K562 (cell line): ENCODE results near the gene GDF15. TPM values are rescaled to one million over a fixed set of nuclear protein-coding genes. Genes with fewer than 3 reads are reported as not detected.

Experiments used
- AFF4 ChIP-seq: sonication (generic); formaldehyde crosslinking; IDR thresholded peaks from 2 replicates; pipeline ENCODE4 v1.8.0; 2023; ENCODE audit warnings: mild to moderate bottlenecking, missing genetic modification reagents
- CBX2 ChIP-seq: fragments of 200-600 bp; sonication (generic); IDR thresholded peaks from one replicate; pipeline ENCODE4 v1.6.1; 2012; ENCODE audit warnings: mild to moderate bottlenecking, low read length, inconsistent platforms; ENCODE audit not compliant: insufficient read depth, poor library complexity, severe bottlenecking
- CREBBP ChIP-seq: IDR thresholded peaks from one replicate; pipeline ENCODE4 v1.6.1; 2012; ENCODE audit warnings: low read depth, mild to moderate bottlenecking, control low read depth, inconsistent platforms, low read length
- EGR1 ChIP-seq: fragments of 450-650 bp; conservative IDR thresholded peaks from 2 replicates; pipeline ENCODE4 v1.6.1; 2017; ENCODE audit warnings: mild to moderate bottlenecking
- GTF2E2 ChIP-seq: fragments of 200-800 bp; sonication (Bioruptor generic); IDR thresholded peaks from 2 replicates; pipeline ENCODE4 v1.6.1; 2016; ENCODE audit warnings: missing genetic modification characterization, missing compliant biosample characterization
- KLF16 ChIP-seq: IDR thresholded peaks from 2 replicates; pipeline ENCODE4 v1.6.1; 2016; ENCODE audit warnings: antibody characterized with exemption
- MECOM ChIP-seq: fragments of 250-450 bp; sonication (Bioruptor Pico); IDR thresholded peaks from 2 replicates; pipeline ENCODE4 v1.8.0; 2022; ENCODE audit warnings: inconsistent platforms
- NCOA1 ChIP-seq: fragments of 450-650 bp; IDR thresholded peaks from 2 replicates; pipeline ENCODE4 v1.6.1; 2016; ENCODE audit warnings: low read depth
- NR2C2 ChIP-seq, 2 experiments: fragments of 200-800 bp in 1 of 2; sonication (Bioruptor generic) in 1 of 2; sonication (generic) in 1 of 2; formaldehyde crosslinking in 1 of 2; IDR thresholded peaks; 2 replicates each; pipeline versions ENCODE4 v1.6.1 to v1.8.0; 2016 to 2022; ENCODE audit warnings: mild to moderate bottlenecking in 1 of 2, missing compliant biosample characterization in 1 of 2, missing genetic modification characterization in 1 of 2, missing genetic modification reagents in 1 of 2
- RREB1 ChIP-seq: fragments of 250-450 bp; sonication (Bioruptor Pico); IDR thresholded peaks from 2 replicates; pipeline ENCODE4 v1.4.0; 2020
- TAL1 ChIP-seq: fragments of 450-650 bp; IDR thresholded peaks from 2 replicates; pipeline ENCODE4 v1.6.1; 2016; ENCODE audit warnings: mild to moderate bottlenecking
- TCFL5 ChIP-seq: fragments of 250-450 bp; sonication (Bioruptor Pico); conservative IDR thresholded peaks from 2 replicates; pipeline ENCODE4 v1.6.1; 2021; ENCODE audit warnings: mild to moderate bottlenecking, moderate library complexity, matching md5 sums
- TEAD4 ChIP-seq, 2 experiments: sonication (generic) in 1 of 2; formaldehyde crosslinking in 1 of 2; IDR thresholded peaks; 2 replicates each; pipeline versions ENCODE4 v1.6.1 to v1.8.0; 2012 to 2022; ENCODE audit warnings: borderline replicate concordance in 1 of 2, inconsistent platforms in 1 of 2, low read length in 1 of 2, mild to moderate bottlenecking in 1 of 2, missing genetic modification reagents in 1 of 2
- TRIM28 ChIP-seq: fragments of 450-650 bp; IDR thresholded peaks from 2 replicates; pipeline ENCODE4 v1.6.1; 2017
- VEZF1 ChIP-seq: fragments of 200-800 bp; sonication (Bioruptor generic); IDR thresholded peaks from 2 replicates; pipeline ENCODE4 v1.6.1; 2017; ENCODE audit warnings: missing genetic modification characterization, missing compliant biosample characterization
- XRCC5 ChIP-seq: fragments of 200-400 bp; formaldehyde crosslinking; IDR thresholded peaks from 2 replicates; pipeline ENCODE4 v1.6.1; 2017; ENCODE audit warnings: low read depth, mild to moderate bottlenecking, low read length
- polyA plus RNA-seq, 8 experiments: library from polyadenylated mRNA; depleted of rRNA in 4 of 8; stranded (reverse) in 5 of 8; unstranded in 3 of 8; fragments of >200 nt; fragmentation: Nextera tagmentation in 2 of 8; fragmentation: Illumina TruSeq in 1 of 8; extraction: Ambion mirVana in 2 of 8; extraction: Trizol in 1 of 8; gene quantifications; 2 replicates each; pipeline versions ENCODE4 v1.2.1 to v1.2.3, GENCODE V29; 2011 to 2014; ENCODE audit warnings: inconsistent platforms in 1 of 8, missing spikeins in 1 of 8
- total RNA-seq, 7 experiments: library from RNA; depleted of rRNA in 6 of 7; stranded (reverse); fragments of >200 nt in 6 of 7; fragmentation: Illumina TruSeq in 2 of 7; extraction: Trizol in 2 of 7; gene quantifications; 2 replicates each; pipeline versions ENCODE4 v1.2.1 to v1.2.3, GENCODE V29; 2011 to 2021; ENCODE audit warnings: low replicate concordance in 1 of 7

Gene GDF15
- total and polyA plus RNA-seq, 9 of the 15 experiments (the other 6 are each of a cell fraction or from before 2014, with no cell fraction given), result 2.3 to 82.4 (median 12.5) TPM

- peak; percentile 73; the same call in 1 of the 2 replicates for TF ChIP-seq MECOM (CRISPR knock-in tag)
- peak; percentile 98 for TF ChIP-seq GTF2E2 (tag)
- TF ChIP-seq VEZF1 (CRISPR knock-in tag), result peak; percentile 97
- TF ChIP-seq KLF16, result peak; percentile 95
- TF ChIP-seq TEAD4 (IDR thresholded peaks at IDR 0.05; ENCODE audit: low read length), result peak; percentile 63
- TF ChIP-seq TEAD4 (CRISPR knock-in tag; IDR thresholded peaks at IDR 0.05; ENCODE audit: borderline replicate concordance), result no peak
- TF ChIP-seq NCOA1, result peak; percentile 56
- no peak for TF ChIP-seq CREBBP
- TF ChIP-seq RREB1 (CRISPR knock-in tag), result peak; percentile 41; the same call in 1 of the 2 replicates
- no peak for TF ChIP-seq TAL1
- TF ChIP-seq XRCC5, result peak; percentile 87
- TF ChIP-seq TRIM28, result peak; percentile 51; the same call in 1 of the 2 replicates
- TF ChIP-seq AFF4 (CRISPR knock-in tag), result peak; percentile 99
- TF ChIP-seq NR2C2 (CRISPR knock-in tag; IDR thresholded peaks at IDR 0.05), result peak; percentile 60; the same call in 1 of the 2 replicates
- peak; percentile 86 for TF ChIP-seq NR2C2 (tag; IDR thresholded peaks at IDR 0.05)
- no peak for TF ChIP-seq CBX2
- no peak for TF ChIP-seq TCFL5 (CRISPR knock-in tag)
- peak; percentile 82 for TF ChIP-seq EGR1
Measured at GRCh38 chr19:18385675-18386542, at the start of gene GDF15 (continued).
